Left cardiac atrium (tissue), 4 donors: ENCODE measurements around the gene GSDMA. TPM values are rescaled to one million over a fixed set of nuclear protein-coding genes. Genes with fewer than 3 reads are reported as not detected.

Source experiments
- ATAC-seq, 2 donors: fragments of 200-7000 bp; cut with Tn5 transposase; one replicate each; pipeline ENCODE4 v1.9.1; 2020; ENCODE audit warnings: mild to moderate bottlenecking in 2 of 2, moderate library complexity in 2 of 2
- DNase-seq: peaks from one replicate; pipeline ENCODE4 v3.0.0-alpha.2; 2020
- intact Hi-C, 2 donors: fragments of 100-400 bp; cut with DNase I; formaldehyde crosslinking; loops; one replicate each; pipeline versions ENCODE4 v1.14.1 to v1.15.1; 2022 to 2023
- long read RNA-seq: library from polyadenylated mRNA; unstranded; transcript quantifications from one replicate; pipeline ENCODE4 v2.0.0, GENCODE V29; 2021
- total RNA-seq, 2 donors: library from RNA; stranded (reverse); fragmentation: NEBNext Ultra II Directional; extraction: Animal tissue kit (Norgen Biotek cat#: 25700); gene quantifications; one replicate each; pipeline ENCODE4 v1.2.1, GENCODE V29; 2021
- donor health status: DM: no; HTN: yes; CAD: no.
- donor health status: DM: no; HTN: yes; CAD: no; lungs with severe emphysema.
- donor health status: DM: yes; HTN: yes; CAD: no.
- donor health status: Dilated cardiomyopathy.

The GSDMA gene
- 1 to 10 TPM; 1.3 TPM for total RNA-seq
- long read RNA-seq, result 0 reads

GRCh38 chr17:39962642-39963220 is at the start of gene GSDMA:
TSS of gene GSDMA (plus strand) at chr17:39963004. CDS start at chr17:39965688, 2,684 bp downstream.
- intact Hi-C loops, result no loop called here
- DNase-seq (no peak), ATAC-seq (no peak)

DNA sequence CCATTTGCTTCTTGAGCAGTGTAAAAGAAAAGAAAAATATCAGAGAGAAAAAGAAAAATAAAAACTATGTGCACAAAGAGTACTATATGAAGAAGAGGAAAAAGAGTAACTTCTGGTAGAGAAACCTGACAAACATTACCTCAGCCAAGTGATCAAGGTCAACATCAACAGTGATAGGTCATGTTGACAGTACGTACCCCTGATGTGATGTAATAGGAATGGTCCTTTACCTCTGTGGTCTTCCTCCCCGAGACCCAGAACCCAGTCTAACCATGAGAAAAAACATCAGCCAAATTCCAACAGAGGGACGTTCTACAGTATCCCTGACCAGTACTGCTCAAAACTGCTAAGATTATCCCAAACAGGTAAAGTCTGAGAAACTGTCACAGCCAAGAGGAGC is 48.8 kb upstream of the GSDMA start:
- intact Hi-C loops, result no loop called here
- ATAC-seq (no peak), DNase-seq (no peak)

GRCh38 chr17:39915559-39915958 is 47.2 kb upstream of the GSDMA start:
- no peak for DNase-seq
- ATAC-seq, result peak in 1 of 2 donors; percentile 30

DNA sequence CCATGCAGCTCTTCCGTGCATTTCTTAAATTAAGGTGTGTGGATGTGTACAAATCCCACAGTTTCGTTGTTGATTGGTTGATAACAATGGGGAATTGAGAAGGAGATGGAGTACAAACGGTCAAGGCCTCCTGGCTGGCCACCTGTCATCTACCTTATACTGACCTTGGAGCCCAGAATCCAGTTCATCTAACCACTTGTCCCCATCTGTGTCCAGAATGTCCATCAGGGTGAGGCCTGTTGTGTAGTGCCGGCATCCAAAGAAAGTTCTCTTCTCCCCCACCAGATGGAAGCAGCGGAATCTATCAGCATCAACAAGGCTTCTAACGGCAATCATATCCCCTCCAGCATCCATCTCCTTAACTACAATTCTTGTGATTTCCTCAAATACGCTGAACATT is 45.9 kb upstream of the GSDMA start:
- ATAC-seq, result no peak
- intact Hi-C loops, result no loop called here

More at GRCh38 chr17:39915559-39915958, 47.2 kb upstream of the GSDMA start:
- intact Hi-C loops, result no loop called here

DNA sequence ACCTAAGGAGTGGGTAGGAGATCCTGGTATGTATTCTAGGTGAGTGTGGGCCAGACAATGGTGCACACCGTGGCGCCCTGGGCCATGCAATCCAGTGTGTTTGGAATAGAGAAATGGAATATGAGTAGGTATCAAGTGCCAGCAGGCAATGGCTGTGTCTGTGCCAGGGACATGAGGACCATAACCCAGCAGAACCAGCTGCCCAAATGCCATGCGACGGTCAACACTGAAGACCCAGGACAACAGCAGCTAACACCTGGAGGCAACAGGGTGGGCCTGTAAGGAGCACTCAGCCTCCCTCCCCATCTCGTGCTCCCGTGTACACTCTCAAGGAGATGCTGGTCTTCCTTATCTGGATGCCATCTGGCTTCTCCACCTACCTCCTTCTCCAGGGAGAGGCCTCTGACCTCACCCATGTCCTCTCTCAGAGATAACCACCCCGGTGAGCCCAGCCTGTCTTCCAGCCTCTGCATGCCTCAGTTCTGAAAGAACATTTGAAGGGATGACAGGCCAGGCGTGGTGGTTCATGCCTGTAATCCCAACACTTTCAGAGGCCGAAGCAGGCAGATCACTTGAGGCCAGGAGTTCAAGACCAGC is 43.6 kb upstream of the GSDMA start:
- DNase-seq (no peak), ATAC-seq (no peak)
- intact Hi-C loops, result no loop called here

More for the DNA sequence above, 45.9 kb upstream of the GSDMA start:
- no peak for DNase-seq

GRCh38 chr17:39920218-39921210 is 42.3 kb upstream of the GSDMA start:
- no peak for DNase-seq
- ATAC-seq, result no peak
- intact Hi-C loops, result no loop called here

DNA sequence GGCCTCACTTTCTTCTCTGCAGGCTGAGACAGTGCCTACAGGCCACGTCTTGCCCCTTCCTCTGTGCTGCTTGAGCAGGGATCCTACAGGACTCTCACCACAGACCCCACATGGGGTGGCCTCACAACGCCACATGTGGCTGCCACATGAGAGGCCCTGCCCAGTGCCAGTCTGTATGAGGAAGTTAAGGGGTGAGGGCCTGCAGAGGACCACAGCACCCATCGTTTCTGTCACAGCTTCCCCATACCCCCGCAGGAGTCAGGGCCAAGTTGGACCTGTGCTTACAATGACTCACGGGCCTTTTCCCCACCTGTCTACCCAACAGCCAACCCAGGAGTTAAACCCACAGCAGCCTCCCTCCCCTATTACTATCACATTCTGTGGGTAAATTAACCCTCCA is 41.5 kb upstream of the GSDMA start:
- intact Hi-C loops, result no loop called here
- no peak for ATAC-seq
- no peak for DNase-seq

- DNase-seq (no peak), ATAC-seq (no peak)
- intact Hi-C loops, result no loop called here
Observed at GRCh38 chr17:39922006-39922405, 40.8 kb upstream of the GSDMA start.

GRCh38 chr17:39923230-39923629 is 39.6 kb upstream of the GSDMA start:
- intact Hi-C loops, result no loop called here
- no peak for ATAC-seq

DNA sequence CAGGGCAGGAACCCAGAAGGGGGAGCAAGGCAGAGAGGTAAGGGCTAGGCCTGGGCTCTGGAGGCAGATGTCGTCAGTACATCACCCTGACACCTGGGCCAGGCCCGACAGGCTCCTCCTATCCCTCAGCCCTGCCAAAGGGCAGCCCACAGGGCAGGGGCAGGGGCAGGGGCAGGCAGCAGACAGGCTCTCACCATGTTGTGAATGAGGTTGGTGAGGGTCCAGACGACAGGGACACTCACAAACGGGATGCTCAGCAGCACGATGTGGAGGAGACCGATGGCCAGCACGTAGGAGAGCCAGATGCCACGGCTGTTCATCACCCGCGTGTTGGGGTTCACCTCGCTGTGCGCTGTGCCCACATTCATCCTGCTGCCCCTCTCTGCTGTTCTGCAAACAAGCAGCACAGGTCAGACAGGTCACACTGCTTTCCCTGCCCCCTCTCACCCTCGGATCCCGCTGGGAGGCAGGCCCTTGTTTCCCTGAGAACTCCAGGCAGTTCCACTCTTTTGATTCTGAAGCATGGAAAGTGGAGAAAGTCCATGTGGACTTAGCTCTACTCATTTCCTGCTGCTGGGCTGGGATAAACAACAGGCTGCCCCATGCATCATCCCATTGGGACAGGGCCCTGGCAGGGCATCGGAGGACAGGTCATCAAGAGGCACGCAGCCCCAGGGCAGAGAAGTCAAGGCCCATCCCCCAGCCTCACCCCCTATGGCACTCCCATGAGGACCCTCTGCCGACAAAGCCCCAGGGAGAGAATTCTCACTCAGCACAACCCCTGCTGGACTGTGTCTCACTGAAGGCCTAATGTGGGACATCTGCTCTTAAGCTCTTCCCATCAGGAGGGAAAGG is 38.7 kb upstream of the GSDMA start:
- intact Hi-C loops, result no loop called here
- ATAC-seq (no peak), DNase-seq (no peak)

More at GRCh38 chr17:39923230-39923629, 39.6 kb upstream of the GSDMA start:
- DNase-seq, result no peak

GRCh38 chr17:39924691-39925055 is 38.1 kb upstream of the GSDMA start:
- ATAC-seq (no peak), DNase-seq (no peak)
- intact Hi-C loops, result no loop called here

- intact Hi-C loops, result no loop called here
- ATAC-seq (no peak), DNase-seq (no peak)
Observed at GRCh38 chr17:39925282-39926134, 37.3 kb upstream of the GSDMA start.

DNA sequence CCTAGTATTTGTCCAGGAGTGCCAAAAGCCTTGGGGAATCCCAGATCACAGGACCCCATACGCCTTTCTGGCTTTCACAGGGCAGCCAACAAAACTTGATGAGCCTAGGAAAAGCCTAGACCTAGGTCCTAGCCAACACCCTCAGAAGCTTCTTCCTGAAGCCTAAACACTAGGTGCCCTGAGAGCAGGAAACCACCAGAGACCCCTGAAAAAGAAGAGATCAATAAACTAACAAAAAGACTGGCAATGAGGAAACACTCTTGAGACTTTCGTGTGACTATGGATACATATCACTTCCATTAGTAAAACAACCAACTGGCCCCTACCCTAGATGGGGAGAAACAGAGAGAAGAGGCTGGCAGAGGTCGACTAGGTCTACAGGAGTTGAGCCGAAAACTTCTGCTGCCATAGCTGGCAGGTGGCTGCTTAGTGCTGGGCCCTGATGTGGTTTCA is 36.6 kb upstream of the GSDMA start:
- intact Hi-C loops, result no loop called here
- DNase-seq (no peak), ATAC-seq (no peak)

DNA sequence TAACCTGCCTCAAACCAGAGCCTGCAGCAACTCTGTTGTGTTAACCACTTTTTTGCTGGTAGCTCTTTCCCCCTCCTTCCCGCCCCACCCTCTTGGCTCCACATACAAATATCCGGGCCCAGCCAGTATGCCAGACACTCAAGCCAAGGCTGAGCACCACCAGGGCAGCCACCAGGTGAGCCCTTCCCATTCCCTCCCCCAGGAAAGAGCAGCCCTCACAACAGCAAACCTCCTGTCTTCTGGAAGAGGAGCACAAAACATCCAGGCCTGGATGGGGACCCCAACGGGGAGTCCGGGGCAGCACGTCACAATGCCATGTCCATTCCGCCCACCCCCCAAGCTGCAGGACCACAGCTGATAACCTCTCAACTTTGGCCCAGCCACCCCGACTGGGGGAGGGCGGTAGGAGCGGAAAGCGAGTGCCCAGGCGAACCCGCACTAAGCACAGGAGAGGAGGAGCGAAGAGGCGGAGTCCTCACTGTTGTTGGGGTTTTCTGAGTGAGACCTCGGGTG is 36.2 kb upstream of the GSDMA start:
- ATAC-seq (peak; percentile 23 to 29), DNase-seq (peak; percentile 28)
- intact Hi-C loops, result no loop called here

DNA sequence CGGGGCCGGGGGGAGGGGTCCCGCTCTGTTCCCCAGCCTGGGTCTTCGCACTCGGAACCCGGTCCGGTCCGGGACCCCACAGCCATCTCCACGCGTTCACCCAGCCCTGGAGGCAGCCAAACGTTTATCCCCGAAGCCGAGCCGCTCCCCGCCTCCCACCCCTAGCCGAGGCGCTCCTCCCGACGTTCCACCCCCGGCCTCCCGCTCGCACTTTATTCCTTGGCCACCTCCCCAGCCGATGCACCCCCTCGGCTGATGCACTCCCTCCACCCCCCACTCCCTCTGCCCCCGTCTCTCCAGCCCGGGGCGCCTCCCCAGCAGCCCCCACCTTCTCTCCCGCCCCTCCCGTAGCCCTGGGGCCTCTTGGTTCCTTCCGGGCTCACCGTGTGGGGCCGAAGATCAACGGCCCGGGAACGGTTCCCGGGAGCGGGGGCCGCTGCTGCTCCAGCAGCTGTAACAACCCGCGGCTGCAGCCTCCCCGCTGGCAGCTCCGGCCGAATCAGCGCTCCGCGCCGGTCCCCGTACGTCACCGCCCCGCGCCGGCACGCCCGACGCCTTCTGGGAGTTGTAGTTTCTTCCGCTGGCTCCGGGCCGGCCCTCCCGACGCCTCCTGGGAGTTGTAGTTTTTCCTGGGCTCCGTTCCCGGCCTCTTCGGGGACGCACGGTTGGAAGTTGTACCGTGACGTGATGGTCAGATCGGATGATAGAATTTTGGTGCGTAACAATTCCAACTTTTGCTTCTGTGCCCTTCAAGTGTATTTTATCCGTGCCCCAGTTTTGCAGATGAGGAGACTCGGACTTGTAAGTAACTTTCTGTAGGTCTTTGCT is 35.5 kb upstream of the GSDMA start, which contains the start of the genes LRRC3C and ORMDL3:
Gene LRRC3C (plus strand): TSS at position 632 of the 828 bp plus-strand sequence. CDS start 13,792 bp downstream, outside the sequence.
Gene ORMDL3 (minus strand): TSS at position 501 of the 828 bp plus-strand sequence. CDS start 3,398 bp downstream, outside the sequence.
- ATAC-seq, result peak; percentile 91 to 95
- intact Hi-C loops, result no loop called here
- DNase-seq, result peak; percentile 94

- DNase-seq, result peak; percentile 56
- ATAC-seq, result peak; percentile 52 to 53
- intact Hi-C loops, result no loop called here
Observed at GRCh38 chr17:39927929-39928857, 34.6 kb upstream of the GSDMA start.
